HUDEP-2 (cell line): Measurements from ENCODE around the gene AUTS2.

Experiments
- DNase-seq, 76 experiments: peaks; one replicate each; lab custom pipeline; 2025; ENCODE audit not compliant: unreplicated experiment in 76 of 76; lab: John Stamatoyannopoulos, UW

AUTS2 gene

GRCh38 chr7:70619659-70620058 lies 1021.4 kb downstream of the AUTS2 start:
- DNase-seq: no peak

DNA sequence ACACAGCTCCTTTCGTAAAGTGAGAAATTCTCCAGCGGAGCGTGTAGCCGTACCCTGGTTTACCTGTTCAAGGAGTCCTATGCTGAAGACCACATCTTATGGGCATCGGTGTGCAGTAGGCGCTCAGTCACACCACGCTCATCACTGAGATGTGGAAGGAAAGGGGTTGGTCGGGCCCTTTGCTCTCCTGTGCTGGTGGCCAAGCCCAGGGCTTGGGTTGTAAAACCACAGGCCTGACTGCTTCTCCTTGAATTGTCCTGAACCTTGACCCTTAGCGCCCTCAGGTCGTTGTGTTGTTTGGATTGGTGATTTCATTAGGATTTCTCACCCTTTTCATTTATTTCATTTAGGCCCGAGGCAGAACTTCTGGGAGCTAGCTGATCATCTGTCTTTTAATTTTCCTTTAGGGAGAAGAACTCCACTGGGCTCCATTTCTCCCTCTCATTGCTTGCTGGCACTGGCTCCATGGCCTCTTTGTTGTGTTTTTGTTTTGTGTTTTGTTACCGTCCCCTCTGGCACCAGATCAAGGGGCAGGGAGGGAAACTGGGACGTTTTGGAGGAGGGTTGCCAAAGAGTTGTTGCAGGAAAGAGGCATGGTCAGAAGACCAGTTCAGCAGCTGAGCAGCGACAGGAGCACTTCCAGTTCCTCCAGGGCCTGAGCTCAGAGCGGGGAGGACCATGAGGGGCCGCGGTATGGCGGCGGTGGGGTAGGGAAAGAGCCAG lies 1022.2 kb downstream of the AUTS2 start:
- no peak for DNase-seq

GRCh38 chr7:70621954-70622600 lies 1023.8 kb downstream of the AUTS2 start:
- DNase-seq: no peak

DNA sequence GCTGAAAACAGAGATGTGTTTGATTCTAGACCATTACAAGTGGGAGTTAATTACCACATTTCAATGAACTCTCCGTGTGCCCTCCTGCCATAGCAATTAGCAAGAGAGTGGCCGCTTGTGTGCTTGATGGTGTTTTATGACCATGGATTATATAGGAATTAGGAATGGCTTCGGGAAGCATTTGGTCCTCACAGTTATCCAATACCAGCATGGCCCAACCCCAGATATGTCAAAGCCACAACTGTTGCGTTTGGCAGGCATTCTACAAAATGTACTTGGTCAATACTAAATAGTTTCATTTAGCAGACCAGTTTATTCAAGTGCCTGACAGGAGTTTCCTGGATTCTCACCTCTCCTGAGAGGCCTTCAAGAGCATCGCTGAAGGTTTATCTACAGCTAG lies 1024.7 kb downstream of the AUTS2 start:
- DNase-seq: no peak

- DNase-seq: no peak
Observed at GRCh38 chr7:70624500-70625103, 1026.3 kb downstream of the AUTS2 start.

DNA sequence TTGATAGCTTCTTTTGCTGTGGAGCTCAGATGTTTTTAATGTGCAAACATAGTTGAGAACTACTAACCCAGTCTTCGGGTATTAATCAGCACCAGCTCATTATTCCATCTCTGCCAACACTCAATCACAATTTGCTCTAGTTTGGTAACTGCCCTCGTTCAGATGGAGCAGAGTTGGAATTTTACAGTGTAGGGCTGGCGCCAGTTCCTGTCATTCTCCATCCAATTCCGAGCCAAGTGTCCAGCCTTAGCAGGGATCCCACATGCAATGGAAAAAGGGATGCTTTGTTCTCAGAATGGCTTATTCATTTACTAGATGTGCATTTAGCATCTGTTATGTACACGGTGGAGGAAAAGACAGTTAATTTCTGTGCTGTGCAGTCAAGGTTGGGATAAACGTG lies 1029.2 kb downstream of the AUTS2 start:
- DNase-seq: no peak

DNA sequence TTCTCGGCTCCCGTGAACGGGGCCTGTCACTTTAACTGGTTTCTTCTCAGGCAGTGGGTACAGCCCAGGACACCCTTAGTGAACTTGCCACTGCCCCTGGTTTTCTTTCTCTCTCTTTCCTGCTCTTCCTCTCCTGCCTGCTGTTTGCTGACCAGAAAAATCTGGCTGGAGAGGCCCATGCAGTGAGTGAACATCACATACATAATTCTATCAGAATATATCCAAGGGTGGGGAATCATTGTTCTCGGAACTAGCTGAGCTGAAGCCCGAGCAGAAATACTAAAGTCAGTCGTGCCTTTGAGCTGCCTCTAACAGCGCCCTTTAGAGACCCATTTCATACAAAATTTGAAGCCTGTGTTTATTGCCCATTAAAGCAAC lies 1032.2 kb downstream of the AUTS2 start:
- DNase-seq: no peak

DNA sequence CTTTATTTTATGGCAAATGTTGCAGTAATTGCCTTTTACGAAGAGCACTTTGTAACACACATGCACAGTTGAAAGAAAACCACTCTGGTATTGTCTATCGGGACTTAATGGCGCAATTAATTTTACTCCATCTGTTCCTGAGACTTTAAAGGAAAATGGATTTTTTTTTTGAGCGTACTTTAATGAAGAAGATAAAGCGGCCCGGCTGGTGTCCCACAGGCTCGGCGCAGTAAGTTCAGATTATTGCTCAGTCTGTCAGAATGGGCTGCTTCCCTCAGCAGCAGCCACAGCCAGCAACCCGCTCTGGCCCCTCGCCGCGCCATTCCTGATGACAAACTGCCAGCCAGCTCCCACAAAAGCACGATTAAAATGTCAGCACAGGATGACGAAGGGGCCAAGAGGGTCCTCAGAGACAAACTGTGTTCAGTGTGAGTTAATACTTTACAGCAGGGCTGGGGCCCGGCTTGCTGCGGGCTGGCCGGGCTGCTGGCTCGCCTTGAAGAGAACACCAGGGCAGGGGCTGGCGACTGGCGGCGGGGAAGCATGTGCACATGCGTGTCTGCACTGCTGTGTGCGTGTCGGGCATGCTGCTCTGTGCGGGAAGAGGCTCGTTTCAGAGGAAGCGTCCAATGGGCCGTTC lies 1032.7 kb downstream of the AUTS2 start:
- DNase-seq: no peak

- DNase-seq: no peak
Observed at GRCh38 chr7:70631718-70632117, 1033.4 kb downstream of the AUTS2 start.

GRCh38 chr7:70632400-70632799 lies 1034.1 kb downstream of the AUTS2 start:
- DNase-seq: no peak

DNA sequence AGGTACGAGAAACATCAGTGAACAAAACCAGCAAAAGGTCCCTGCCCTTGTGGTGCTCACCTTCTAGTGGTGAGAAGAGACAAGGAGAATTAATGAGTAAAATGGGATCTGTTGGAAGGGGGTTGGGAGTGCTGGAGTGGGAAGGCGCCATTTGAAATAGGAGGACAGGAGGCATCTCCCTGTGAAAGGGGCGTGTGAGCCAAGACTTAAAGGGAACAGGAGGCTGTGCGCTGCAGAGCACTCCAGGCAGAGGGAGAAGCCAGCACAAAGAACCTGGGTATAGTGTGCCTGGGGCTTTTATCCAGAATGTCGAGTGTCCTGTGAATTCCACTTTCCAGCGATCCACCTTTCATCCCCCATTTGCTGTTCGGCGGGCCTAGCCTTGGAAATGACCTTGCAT lies 1035.8 kb downstream of the AUTS2 start:
- no peak for DNase-seq

- DNase-seq: no peak
Observed at GRCh38 chr7:70634610-70635068, 1036.4 kb downstream of the AUTS2 start.

DNA sequence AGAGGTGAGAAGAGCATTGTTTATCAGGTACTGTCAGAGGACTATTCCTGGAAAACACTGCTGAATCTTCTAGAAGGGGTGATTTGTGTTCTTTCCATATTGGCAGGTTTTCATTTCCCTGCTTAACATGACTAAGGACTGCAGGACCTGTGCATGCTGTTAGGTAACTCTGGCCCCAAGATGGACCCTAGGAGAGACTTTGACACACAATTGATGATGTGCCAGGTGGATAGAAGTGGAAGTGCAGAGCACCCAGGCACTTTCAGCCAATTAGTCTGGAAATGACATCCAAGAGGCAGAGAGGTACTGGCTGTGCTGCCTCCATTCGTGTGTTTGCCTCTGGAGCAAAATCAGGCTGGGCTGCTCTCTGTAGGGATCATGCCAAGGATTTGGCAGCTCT lies 1037.4 kb downstream of the AUTS2 start:
- no peak for DNase-seq

GRCh38 chr7:70636169-70636568 lies 1037.9 kb downstream of the AUTS2 start:
- no peak for DNase-seq

GRCh38 chr7:70637726-70638125 lies 1039.5 kb downstream of the AUTS2 start:
- no peak for DNase-seq

DNA sequence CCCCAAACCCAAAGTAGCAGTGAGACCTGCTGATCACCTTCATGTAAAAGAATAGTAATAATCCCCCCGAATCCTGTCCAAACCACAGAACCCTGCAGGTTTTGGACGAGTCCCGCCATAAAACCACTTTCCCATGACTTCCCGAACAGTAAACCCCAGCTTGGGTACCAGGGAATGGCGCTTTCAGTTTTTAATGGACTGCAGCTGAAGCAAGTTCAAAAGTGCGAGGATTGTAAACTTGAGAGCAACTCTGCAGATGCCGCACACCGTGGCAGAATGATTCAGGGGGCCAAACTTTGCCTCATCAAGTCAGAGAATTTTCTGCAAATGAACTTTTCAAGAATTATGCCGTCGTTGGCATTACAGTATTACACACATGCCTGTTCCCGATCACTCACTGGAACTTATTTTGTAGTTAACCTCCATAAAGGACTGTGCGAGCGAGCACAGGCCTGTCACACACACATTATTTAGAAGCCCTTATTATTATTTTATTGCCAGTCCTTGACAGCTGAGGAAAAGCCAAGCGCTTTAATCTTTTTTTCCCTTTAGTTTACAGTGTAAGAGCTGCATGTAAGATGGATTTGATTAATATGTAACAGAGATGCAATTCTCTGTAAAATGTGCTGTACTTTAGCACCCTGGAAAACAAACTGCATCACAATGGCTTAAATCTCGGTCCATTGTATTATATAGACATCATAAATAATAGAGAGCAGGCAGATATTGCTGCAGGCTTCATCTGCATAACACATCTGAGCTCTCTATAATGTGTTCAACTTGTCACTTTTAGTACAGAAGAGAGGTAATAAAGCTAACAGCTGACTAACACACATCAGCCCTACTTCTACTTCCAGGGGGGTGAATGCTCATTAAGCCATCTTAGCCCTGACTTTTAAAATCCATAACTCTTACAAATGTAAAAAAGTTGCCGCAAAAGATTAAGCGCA lies 1040.2 kb downstream of the AUTS2 start:
- DNase-seq: no peak

DNA sequence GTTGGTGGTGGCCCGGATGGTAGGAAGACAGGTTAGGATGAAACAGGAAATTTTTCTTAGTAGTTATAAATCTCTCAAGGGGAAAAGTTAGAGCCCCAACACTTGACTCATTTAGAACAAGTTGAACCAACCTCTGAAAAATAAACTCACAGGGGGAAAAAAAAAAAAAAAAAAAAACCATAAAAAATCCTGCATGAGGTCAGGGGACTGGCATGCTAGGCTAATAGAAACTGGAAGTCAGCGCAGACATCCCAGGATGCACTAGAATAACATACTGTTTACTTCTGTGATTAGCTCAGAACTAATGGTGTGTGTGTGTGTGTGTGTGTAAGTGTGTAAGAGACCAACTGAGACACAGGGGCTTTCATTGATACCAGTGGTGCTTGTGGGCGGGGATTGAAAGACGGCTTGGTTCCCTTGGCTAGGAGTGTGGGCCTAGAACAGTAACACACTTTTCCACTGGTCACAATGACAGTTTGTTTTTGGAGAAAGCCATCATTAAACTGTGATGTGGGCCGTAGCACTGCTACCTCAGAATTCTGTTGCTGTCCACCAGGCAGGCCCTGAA lies 1042.1 kb downstream of the AUTS2 start:
- no peak for DNase-seq

DNA sequence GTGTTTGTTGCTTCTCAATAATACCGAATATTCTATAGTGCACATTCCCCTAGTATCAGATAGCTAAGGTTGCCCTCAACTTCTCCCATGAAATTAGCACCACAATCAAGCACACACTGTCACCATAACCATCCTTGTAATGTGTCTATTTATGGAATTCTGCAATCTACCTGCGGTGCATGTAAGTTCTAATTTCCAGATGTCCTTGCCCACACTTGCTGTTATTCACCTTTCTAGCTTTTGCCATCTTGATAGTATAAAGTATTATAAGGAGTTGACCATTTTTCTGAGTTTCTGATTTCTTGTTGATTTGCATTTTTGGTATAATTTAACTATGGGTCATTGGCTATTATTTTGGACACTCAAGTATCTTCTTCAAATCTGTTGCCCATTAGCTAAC lies 1043.6 kb downstream of the AUTS2 start:
- DNase-seq: no peak

DNA sequence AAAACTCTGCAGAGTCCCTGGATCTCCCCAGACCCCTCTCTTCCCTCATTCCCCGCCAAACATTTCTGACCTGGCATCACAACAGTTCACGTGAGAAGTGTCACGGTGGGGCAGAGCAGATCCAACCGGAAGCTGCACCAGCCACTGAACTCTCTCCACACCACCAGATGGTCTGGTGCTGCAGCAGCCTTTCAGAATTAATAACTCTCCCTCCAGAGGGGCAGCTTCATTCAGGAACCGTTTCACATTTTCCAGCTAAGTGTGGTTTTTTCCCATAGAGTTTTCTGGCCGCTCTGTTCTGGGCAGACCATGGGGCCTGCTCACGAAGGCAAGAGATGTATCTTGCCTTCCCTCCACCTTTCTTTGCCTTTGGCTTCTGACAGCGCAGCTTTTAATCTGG lies 1047.0 kb downstream of the AUTS2 start:
- no peak for DNase-seq

DNA sequence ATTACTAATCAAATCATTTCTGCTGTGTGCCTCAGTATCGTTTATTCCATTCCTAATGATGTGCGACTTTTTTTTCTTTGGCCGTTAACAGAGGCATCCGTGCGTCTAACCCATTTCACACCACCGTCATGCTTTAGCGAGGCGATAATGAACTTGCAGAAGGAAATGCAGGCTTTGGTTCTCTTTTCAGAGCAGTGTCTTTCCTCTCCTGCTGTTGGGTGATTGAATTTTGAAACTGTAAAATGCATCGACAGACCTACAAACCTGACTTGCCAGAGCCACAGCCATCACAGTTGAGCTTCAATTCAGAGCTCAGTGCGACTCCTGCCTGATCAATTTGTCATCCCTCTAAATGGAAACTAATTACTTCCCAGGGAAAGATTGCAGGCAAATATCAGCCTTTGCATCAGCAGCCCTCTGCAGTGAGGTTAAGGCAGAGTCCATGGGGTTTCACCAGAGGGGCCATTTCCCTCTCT lies 1047.6 kb downstream of the AUTS2 start:
- DNase-seq: no peak
